Measurements from ENCODE around the gene GNG13. TPM values are rescaled to one million over a fixed set of nuclear protein-coding genes. Genes with fewer than 3 reads are reported as not detected.

Gene GNG13
- polyA plus RNA-seq, 2 of the 4 experiments (the other 2 are of a cell fraction): 0.09 TPM; not detected in 1

DNA sequence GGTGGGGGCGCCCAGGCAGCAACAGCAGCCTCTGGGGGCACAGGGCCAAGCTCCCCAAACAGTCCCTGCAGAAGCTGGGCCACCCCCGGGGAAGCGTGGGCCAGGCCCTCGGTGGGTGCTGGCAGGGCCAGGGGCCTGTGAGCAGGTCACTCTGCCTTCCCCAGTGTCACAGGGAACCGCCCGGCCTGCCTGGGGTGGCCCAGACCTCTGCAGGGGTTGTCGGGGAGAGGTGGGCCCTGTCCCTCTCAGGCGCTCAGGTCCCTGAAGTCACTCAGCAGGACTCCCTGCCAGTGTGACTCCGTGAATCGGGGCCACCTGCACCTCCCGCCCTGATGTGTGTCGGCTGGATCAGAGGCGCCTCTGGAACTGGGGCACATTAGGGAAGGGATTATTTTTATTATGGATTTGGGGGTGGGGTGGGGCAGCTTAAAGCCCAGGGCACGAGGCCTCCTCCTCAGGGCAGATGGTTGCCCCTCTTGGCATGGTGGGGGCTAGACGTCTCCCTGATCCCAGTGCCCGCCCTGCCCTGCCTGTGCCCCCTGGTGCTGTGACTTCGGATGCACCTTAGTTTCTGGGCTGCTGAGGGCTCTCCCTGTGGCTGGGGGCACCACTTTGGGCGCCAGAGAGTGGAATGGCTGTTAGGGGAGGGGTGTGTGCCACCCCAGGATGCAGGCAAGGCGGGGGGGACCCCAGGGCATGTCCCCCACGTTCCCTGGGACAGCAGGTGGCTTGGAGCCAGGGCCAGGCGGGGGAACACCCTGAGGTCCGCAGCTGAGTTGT is 1.2 kb upstream of the GNG13 start (continued):
- TF ChIP-seq PBX3 (IDR thresholded peaks at IDR 0.05): no peak; the same call in 1 of the 2 replicates
- TF ChIP-seq, protein P1, sequence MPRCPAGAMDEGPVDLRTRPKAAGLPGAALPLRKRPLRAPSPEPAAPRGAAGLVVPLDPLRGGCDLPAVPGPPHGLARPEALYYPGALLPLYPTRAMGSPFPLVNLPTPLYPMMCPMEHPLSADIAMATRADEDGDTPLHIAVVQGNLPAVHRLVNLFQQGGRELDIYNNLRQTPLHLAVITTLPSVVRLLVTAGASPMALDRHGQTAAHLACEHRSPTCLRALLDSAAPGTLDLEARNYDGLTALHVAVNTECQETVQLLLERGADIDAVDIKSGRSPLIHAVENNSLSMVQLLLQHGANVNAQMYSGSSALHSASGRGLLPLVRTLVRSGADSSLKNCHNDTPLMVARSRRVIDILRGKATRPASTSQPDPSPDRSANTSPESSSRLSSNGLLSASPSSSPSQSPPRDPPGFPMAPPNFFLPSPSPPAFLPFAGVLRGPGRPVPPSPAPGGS (IDR thresholded peaks at IDR 0.05): no peak
- TF ChIP-seq MAX (IDR thresholded peaks at IDR 0.05): no peak
- no peak for TF ChIP-seq FOSL2 (IDR thresholded peaks at IDR 0.05)
- TF ChIP-seq FOSL2 (CRISPR knock-in tag; IDR thresholded peaks at IDR 0.05): no peak
- TF ChIP-seq EHMT2 (IDR thresholded peaks at IDR 0.05; ENCODE audit: low read depth): no peak
- TF ChIP-seq HDAC2 (IDR thresholded peaks at IDR 0.05): no peak
- no peak for TF ChIP-seq PHF8 (IDR thresholded peaks at IDR 0.05; ENCODE audit: borderline replicate concordance, low read depth)

GRCh38 chr16:800834-801511 is 439 bp upstream of the GNG13 start:
- no peak for FAIRE-seq
- Histone ChIP-seq H3K27ac (no peak overlapping the region), H3K4me2 (peak overlapping the region; percentile 73; the same call in 1 of the 3 replicates), H3K4me1 (peaks cover 21% of the 10 kb centered on the region), H3K9me3 (no peaks in the 10 kb centered on the region), H3K4me3 (no peak overlapping the region)
- peak; percentile 5 to 50; a peak in 4 of 6 replicates for ATAC-seq
- peak; percentile 69 for TF ChIP-seq PBX3 (IDR thresholded peaks at IDR 0.05)
- no peak for TF ChIP-seq HES2 (IDR thresholded peaks at IDR 0.05)
- ChIA-PET POLR2A (interaction anchor here (1.4 kb wide), 1 partner anchor 13 kb away, joined by 4 read pairs; the partner anchor contains the start of genes CHTF18 and RPUSD1), CTCF (interaction anchor here (0.6 to 2.3 kb wide), 9 partner anchors 12 to 393 kb away, joined by 3 to 6 read pairs (median 4); no protein-coding TSS in a partner anchor)
- no peak for DNase-seq (ENCODE audit: low read depth in 1 of 2, low spot score in 1 of 2)
- WGBS (ENCODE audit: missing lambda C conversion rate): 54% methylated on average over 3 of the region's 17 CpGs

DNA sequence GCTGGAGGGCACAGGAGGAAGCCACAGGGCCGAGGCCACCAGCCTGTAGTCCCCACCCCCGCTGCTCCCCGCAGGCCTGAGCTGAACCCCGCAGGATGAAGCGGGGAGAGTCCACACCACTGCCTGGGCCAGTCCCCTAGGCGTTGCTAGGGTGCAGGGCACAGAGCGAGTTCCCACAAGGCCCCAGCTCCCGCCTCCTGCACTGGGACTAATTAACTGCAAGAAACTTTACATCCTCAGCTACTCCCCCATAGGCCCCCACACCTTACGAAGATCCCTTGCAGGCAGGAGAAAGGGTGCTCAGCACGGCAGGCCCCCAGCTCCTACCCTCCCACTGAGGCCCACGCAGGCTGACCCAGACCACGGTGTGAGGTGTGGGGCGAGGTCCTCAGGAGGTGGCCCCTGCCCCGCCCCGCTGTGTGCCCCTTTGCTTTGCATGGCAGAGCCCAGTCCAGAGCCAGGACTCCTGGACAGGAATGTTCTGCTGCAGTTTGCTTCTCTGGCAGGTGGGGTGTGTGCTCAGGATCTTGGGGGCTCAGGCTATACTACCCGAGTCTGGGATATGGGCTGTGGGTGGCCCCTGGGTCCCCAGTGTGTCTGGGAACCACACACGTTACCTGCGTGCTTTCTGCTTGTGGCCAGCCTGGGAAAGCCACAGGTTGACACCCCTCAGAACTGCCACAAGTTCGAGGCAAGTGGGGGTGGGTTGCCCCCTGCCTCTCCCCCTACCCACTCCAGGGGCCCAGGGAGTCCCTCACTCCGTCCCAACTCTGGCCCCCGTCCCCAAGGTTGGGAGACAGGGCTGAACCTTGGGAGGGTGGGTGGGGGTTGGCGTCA is 1.2 kb downstream of the GNG13 start:
- ChIA-PET POLR2A (no interaction called here), CTCF (interaction anchor here (0.6 to 1.7 kb wide), 4 partner anchors 11 to 79 kb away, joined by 3 to 7 read pairs (median 4); partner anchors contain the start of genes CHTF18 and RPUSD1)
- H3K4me1 ChIP-seq: peaks cover 32% of the 10 kb centered on the region
- H3K4me2 ChIP-seq: peak overlapping the region; percentile 73; the same call in 1 of the 3 replicates
- H3K4me3 ChIP-seq: no peak overlapping the region
- no peak overlapping the region for H3K27ac ChIP-seq
- FAIRE-seq (no peak), ATAC-seq (no peak), DNase-seq (ENCODE audit: low read depth in 1 of 2, low spot score in 1 of 2) (no peak)
- TF ChIP-seq EP300 (IDR thresholded peaks at IDR 0.05) (no peak), ZFP36 (IDR thresholded peaks at IDR 0.05; ENCODE audit: borderline replicate concordance, partially characterized antibody) (no peak), RARB (CRISPR knock-in tag; IDR thresholded peaks at IDR 0.05) (no peak), CBX2 (IDR thresholded peaks at IDR 0.05; ENCODE audit: borderline replicate concordance, low read depth) (no peak), FOXS1 (CRISPR knock-in tag; IDR thresholded peaks at IDR 0.05) (no peak), TP53 (CRISPR knock-in tag; IDR thresholded peaks at IDR 0.05) (no peak), ZNF302 (CRISPR knock-in tag; IDR thresholded peaks at IDR 0.05) (no peak), MAX (IDR thresholded peaks at IDR 0.05) (no peak), HOXB5 (CRISPR knock-in tag; IDR thresholded peaks at IDR 0.05) (no peak), MAFK (IDR thresholded peaks at IDR 0.05; ENCODE audit: partially characterized antibody) (no peak), CHD4 (IDR thresholded peaks at IDR 0.05; ENCODE audit: borderline replicate concordance) (no peak), KDM5A (IDR thresholded peaks at IDR 0.05) (no peak), RNF2 (IDR thresholded peaks at IDR 0.05; ENCODE audit: borderline replicate concordance, low read depth) (no peak)
- no peaks in the 10 kb centered on the region for H3K9me3 ChIP-seq
- WGBS (ENCODE audit: missing lambda C conversion rate): 78% methylated on average over 14 of the region's 22 CpGs
